GM12801 (cell line): ENCODE data around the gene ZFP36L2.

Experiments used
- CTCF ChIP-seq: IDR thresholded peaks from one replicate; pipeline ENCODE4 v1.5.1; 2011; ENCODE audit warnings: control low read depth; ENCODE audit not compliant: insufficient read length; ENCODE audit errors: extremely low read depth

ZFP36L2 gene

GRCh38 chr2:43201497-43201896, 24.9 kb downstream of the ZFP36L2 start:
- no peak for TF ChIP-seq CTCF

GRCh38 chr2:43201016-43201415, 25.4 kb downstream of the ZFP36L2 start:
- TF ChIP-seq CTCF = no peak

- no peak for TF ChIP-seq CTCF
Measured at GRCh38 chr2:43199492-43200488, 26.6 kb downstream of the ZFP36L2 start.

- TF ChIP-seq CTCF = no peak
Measured at GRCh38 chr2:43198263-43198662, 28.1 kb downstream of the ZFP36L2 start.

GRCh38 chr2:43197588-43197896, 28.9 kb downstream of the ZFP36L2 start:
- TF ChIP-seq CTCF = no peak

- TF ChIP-seq CTCF = no peak
Measured at GRCh38 chr2:43196768-43197587, 29.4 kb downstream of the ZFP36L2 start.

GRCh38 chr2:43194121-43194869, 32.1 kb downstream of the ZFP36L2 start:
- no peak for TF ChIP-seq CTCF
